GM19455 (cell line): ENCODE data around the gene TNXB.
"Not testable (repeated sequence)": the region's sequence is repeated elsewhere in the genome, so short reads cannot be mapped to it uniquely, and the experiment has no call there.

ENCODE experiments used
- ATAC-seq: cut with Tn5 transposase; IDR thresholded peaks from one replicate; pipeline ENCODE4 v1.9.1; 2021; ENCODE audit not compliant: unreplicated experiment

The TNXB gene

GRCh38 chr6:32005991-32006529 lies 103.1 kb downstream of the TNXB start:
- ATAC-seq = not testable (repeated sequence)

- ATAC-seq = not testable (repeated sequence)
Observed at GRCh38 chr6:32005538-32005880, 103.6 kb downstream of the TNXB start.

DNA sequence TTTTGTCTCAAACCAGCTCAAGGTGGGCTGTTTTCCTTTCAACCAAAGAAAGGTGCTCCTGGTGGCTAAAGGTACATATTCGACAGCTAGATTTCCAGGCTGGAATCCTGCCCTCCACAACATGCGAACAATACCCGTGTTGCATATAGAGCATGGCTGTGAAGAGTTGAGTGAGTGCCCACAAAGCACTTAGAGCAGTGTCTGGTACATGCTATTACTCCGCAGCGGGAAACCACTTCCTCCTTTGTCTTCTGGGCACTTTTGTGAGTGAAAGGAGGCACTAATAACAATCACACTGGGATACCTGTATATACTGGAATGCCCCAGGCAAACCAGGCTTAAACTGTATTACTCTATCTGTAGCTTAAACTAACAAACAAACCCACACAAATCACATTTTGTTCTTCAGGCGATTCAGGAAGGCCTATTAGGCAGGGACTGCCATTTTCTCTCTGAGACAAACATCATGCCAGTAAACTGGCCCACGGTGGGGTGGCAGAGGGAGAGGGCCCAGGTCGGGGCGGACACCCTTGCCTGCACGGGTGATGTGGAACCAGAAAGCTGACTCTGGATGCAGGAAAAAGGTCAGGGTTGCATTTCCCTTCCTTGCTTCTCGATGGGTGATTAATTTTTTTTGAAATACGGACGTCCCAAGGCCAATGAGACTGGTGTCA lies 104.1 kb downstream of the TNXB start:
- not testable (repeated sequence) for ATAC-seq

- ATAC-seq = not testable (repeated sequence)
Observed at GRCh38 chr6:32004393-32004792, 104.7 kb downstream of the TNXB start.

DNA sequence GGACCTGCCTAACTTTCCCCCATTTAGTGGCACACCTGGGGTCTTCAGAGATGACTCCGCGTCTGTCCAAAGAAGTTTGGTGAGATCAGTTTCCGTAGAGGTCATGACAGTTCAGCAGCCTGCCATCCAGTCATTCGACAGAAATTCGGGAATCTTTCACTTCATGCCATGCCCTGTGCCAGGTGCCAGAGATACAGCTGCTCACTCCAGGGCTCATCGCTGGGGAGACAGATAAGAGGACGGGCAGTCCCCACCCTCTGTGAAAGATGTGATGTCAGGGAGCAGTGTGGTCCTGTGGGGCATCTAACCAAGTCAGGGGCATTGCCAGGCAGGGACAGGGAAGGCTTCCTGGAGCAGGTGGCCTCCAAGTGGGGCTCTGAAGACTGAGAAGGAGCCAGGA lies 105.8 kb downstream of the TNXB start:
- not testable (repeated sequence) for ATAC-seq

DNA sequence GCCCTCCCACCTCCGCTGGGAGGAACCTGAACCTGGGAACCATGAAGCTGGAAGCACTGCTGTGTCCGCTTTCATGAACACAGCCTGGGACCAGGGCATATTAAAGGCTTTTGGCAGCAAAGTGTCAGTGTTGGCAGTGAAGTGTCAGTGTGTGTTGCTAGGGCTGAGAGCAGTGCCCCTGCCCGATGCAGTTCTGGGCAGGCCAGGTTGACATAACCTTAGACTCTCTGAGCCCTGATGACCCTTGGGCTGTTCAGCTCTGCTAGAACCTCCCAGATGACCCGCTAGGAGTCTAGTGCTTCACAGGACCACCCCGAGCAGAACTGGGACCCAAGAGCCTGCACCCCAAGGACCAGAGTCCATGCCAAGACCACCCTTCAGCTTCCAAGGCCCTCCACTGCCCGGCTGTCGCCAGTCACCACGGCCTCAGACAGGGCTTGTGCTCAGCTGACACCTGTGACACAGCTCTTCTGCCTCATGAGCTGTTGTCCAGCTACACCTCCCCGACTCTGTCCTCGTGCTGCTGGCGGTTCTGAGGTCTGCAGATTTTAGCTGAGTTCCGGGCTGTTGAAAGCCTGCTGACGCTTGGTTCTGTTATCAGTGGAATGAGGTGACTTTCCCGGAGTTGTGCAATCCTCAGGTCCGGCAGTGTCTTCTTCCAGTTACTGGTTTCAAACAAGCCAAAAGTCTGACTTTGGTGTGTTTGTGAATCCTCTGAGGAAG lies 106.4 kb downstream of the TNXB start:
- not testable (repeated sequence) for ATAC-seq

GRCh38 chr6:31996385-31996784 lies 112.8 kb downstream of the TNXB start:
- not testable (repeated sequence) for ATAC-seq

DNA sequence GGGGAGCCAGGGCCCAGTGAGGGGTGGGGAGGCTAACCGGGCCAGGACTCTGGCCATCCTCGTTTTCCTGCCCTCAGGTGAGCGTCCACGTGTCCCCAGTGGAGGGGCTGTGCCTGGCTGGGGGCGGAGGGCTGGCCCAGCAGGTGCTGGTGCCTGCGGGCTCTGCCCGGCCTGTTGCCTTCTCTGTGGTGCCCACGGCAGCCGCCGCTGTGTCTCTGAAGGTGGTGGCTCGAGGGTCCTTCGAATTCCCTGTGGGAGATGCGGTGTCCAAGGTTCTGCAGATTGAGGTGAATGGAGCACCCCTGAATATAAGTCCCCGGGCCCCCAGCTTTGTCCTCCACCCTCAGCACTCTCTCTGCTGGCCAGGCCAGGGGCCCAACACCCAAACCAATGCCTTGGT lies 114.7 kb downstream of the TNXB start:
- not testable (repeated sequence) for ATAC-seq
